Activated CD8-positive, alpha-beta memory T cell treated with anti-CD3 and anti-CD28 coated beads, Interleukin-2, amount 10 ng/mL, durations not matched to agents 7 days and 5 days (primary cell): ENCODE results near the gene OPRL1. TPM values are rescaled to one million over a fixed set of nuclear protein-coding genes. Genes with fewer than 3 reads are reported as not detected.
A peak's percentile ranks its signal among the peaks of the same experiment; 100 is the strongest.

Experiments
- ATAC-seq: fragments of 150-1000 bp; cut with Tn5 transposase; one replicate; pipeline ENCODE4 v1.10.0; 2021; ENCODE audit warnings: moderate library complexity
- CTCF ChIA-PET: fragments of 350-600 bp; sonication (Branson Sonifier 250); formaldehyde crosslinking; loops from one replicate; lab custom pipeline; 2021; ENCODE audit warnings: antibody characterized with exemption; lab: Charles Lee
- DNase-seq: peaks from one replicate; pipeline ENCODE4 v3.0.0-alpha.2; 2020
- H3K27ac Mint-ChIP-seq: one replicate; pipeline ENCODE4 v1.8.0; 2021; ENCODE audit warnings: mild to moderate bottlenecking, mixed read lengths
- H3K27me3 Mint-ChIP-seq: one replicate; pipeline ENCODE4 v1.8.0; 2021; ENCODE audit warnings: mixed read lengths
- H3K36me3 Mint-ChIP-seq: one replicate; pipeline ENCODE4 v1.8.0; 2021; ENCODE audit warnings: mild to moderate bottlenecking, mixed read lengths
- H3K4me1 Mint-ChIP-seq: one replicate; pipeline ENCODE4 v1.8.0; 2021; ENCODE audit warnings: mixed read lengths
- H3K4me3 Mint-ChIP-seq: one replicate; pipeline ENCODE4 v1.8.0; 2021; ENCODE audit warnings: mild to moderate bottlenecking, moderate library complexity, mixed read lengths
- H3K9me3 Mint-ChIP-seq: one replicate; pipeline ENCODE4 v1.8.0; 2022; ENCODE audit warnings: low read depth, mixed read lengths
- total RNA-seq, 2 experiments: library from RNA; stranded (reverse); gene quantifications; one replicate each; pipeline ENCODE4 v1.2.3, GENCODE V29; 2021

The OPRL1 gene
- total RNA-seq, 2 experiments from 2014 or later = 0.75 to 0.99 TPM

DNA sequence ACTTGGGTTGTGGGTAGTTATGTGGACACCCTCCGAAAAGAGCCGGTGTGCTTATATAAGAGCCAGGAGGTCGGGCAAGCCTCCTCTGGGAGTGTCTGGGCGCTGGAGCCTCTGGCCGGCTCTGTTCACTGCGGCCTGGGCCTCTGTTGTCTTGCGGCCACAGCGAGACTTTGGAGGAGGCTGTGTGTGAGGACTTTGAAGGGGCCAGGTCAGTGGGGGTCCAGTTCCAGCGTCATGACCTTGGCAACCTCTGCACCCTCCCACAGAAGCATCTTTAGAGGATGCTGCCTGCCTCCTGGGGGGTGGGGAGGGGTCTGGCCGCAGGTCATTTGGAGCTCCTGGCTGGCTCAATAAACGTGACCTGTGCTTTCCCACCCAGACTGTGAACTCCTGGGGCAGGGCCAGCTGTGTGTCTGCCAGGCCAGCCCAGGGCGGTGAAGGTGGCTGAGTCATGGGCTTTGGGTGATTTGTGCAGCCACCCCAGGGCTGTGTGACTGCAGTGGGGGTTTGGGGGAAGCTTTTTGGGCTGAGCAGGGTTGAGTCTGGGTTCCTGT is 15.7 kb upstream of the OPRL1 start:
- DNase-seq (no peak), ATAC-seq (no peak)
- Mint-ChIP-seq H3K4me3 (peak overlapping the region; percentile 85), H3K27me3 (no peaks in the 10 kb centered on the region), H3K27ac (peak overlapping the region; percentile 85), H3K4me1 (peaks cover 57% of the 10 kb centered on the region), H3K9me3 (no peaks in the 10 kb centered on the region), H3K36me3 (no peaks in the 10 kb centered on the region)
- CTCF ChIA-PET = interaction anchor here (1.0 to 7.1 kb wide), 4 partner anchors 9 to 84 kb away, joined by 3 to 63 read pairs (median 14); partner anchors contain the start of genes OPRL1, RGS19 and SAMD10

DNA sequence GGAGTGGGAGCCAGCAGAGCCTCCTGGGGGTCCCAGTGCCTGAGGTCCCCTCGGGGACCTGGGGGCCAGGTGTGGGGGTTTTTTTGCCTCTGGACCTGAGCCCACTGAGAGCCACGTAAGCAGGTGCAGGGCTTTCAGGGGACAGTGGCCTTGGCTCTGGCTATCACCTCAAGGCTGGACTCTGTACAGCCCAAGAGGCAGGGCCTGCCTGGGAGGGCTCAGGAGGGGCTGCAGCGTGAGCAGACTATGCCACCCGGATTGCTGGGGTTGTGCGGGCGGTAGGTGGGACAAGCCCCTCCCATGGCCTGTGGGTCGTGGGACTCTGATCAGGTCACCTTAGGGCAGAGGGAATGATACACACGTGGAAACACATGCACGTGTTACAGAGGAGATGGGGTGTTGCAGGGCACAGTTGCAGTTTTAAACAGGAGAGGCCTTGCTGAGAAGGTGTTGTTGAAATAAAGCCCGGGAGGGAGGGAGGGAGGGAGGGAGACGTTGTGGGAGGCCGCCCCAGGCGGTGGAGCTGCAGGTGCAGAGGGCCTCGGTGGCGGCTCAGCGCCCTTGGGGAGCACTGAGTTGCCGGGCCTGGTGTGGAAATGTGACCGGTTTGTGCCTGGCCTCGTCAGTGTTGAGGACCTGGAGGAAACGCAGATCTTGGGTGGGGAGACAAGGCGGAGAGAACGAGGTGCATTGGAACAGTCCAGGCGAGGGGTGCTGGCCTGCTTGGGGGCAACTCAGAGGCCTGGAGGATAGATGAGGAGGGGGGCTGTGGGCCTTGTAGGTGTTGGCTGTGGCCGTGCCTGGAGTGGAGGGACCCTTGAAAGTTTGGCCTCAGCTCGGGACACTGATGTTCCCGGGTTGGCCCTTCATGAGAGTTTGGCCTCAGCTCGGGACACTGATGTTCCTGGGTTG is 14.6 kb upstream of the OPRL1 start:
- H3K9me3 Mint-ChIP-seq = no peaks in the 10 kb centered on the region
- ATAC-seq = no peak
- no peak for DNase-seq

DNA sequence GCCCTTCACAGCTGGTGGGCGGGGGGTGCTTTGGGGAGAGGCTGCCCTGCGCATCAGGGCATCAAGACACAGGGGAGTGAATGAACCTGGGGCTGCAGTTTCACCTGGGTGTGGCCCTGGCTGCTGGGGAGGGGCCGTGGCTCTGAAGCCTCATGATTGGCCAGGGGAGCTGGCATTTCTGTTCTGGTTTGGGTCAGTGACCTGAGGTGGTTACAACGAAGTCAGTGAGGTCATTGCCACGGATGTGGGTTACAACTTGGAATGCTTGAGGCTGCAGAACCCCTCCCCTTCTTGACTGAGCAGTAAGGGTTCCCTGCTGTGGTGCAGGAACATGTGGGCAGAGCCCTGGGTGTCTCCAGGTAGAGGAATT is 13.9 kb upstream of the OPRL1 start:
- peak; percentile 95 for DNase-seq
- ATAC-seq = peak; percentile 72
- Mint-ChIP-seq H3K4me3 (peak overlapping the region; percentile 44), H3K4me1 (peaks cover 57% of the 10 kb centered on the region), H3K36me3 (no peaks in the 10 kb centered on the region), H3K9me3 (no peaks in the 10 kb centered on the region), H3K27me3 (no peaks in the 10 kb centered on the region), H3K27ac (peak overlapping the region; percentile 90)
- CTCF ChIA-PET = interaction anchor here (1.0 to 7.1 kb wide), 8 partner anchors 9 to 291 kb away, joined by 3 to 63 read pairs (median 7); partner anchors contain the start of genes OPRL1, PRPF6, RGS19 and SAMD10

More for the DNA sequence above, 14.6 kb upstream of the OPRL1 start:
- Mint-ChIP-seq H3K27ac (peak overlapping the region; percentile 90), H3K4me3 (peak overlapping the region; percentile 44), H3K27me3 (no peaks in the 10 kb centered on the region), H3K4me1 (peaks cover 57% of the 10 kb centered on the region), H3K36me3 (no peaks in the 10 kb centered on the region)
- CTCF ChIA-PET = interaction anchor here (0.8 to 7.1 kb wide), 9 partner anchors 8 to 290 kb away, joined by 3 to 63 read pairs (median 5); partner anchors contain the start of genes OPRL1, PRPF6, RGS19 and SAMD10

DNA sequence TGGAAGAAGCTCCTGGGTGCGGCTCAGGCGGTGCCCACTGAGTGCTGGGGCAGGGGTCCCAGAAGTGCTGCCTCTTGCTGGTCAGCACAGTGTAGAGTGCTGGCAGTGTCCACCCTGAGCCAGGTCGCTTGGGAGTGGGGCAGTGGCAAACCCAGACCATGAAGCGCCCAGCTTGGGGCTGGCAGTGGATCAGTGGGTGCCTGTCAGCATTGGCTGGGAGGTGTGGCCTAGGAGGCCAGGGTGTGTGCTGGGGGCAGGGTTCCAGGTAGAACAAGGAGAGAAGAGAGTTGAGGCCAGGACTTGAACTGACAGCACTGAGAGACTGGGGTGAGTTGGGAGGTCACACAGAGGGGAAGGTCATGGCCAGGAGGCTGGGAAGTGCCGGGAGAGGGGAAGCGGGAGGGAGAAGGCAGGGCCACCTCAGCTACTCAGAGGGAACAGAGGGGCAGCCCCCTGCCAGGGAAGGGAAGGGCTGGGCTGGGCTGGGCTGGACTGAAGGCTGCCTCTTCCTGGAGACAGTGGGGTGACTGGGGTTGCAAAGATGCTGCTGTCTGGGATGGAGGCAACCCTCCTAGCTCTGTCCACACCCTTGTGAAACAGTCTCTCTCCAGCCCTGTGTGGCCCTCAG is 12.8 kb upstream of the OPRL1 start:
- ATAC-seq (no peak), DNase-seq (no peak)
- H3K4me1 Mint-ChIP-seq = peaks cover 55% of the 10 kb centered on the region
- H3K27ac Mint-ChIP-seq = peak overlapping the region; percentile 70
- H3K4me3 Mint-ChIP-seq = no peak overlapping the region
- no peaks in the 10 kb centered on the region for H3K27me3 Mint-ChIP-seq
- no peaks in the 10 kb centered on the region for H3K36me3 Mint-ChIP-seq
- no peaks in the 10 kb centered on the region for H3K9me3 Mint-ChIP-seq
- CTCF ChIA-PET = interaction anchor here (0.7 to 7.1 kb wide), 5 partner anchors 10 to 54 kb away, joined by 3 to 63 read pairs (median 9); partner anchors contain the start of genes OPRL1 and RGS19

DNA sequence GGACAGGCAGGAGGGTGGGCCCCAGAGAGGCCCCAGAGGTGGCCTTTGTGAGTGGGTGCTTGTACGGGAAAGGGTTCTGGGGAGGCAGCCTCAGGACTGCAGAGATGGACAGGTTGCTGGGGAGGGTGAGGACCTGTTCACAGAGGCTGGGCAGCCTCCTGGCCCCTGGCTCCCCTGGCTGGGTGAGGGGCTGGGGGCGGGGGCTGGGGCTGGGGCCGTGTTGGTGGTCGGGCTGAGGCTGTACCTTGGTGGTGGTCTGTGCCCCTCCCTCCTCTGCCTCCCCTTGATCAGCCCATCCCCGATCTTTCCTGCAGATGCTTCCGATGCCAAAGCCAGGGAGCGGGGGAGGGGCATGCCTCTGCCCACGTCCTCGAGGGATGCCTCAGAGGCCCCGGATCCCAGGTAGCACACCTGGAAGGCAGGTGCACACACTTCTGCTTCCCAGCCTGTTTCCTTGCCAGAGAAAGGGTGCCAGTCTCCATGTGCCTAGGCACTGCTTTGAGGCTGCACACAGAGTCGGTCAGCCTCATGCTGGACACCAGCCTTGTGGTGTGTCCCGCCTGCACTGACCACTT is 12.1 kb upstream of the OPRL1 start:
- H3K9me3 Mint-ChIP-seq = no peaks in the 10 kb centered on the region
- DNase-seq (no peak), ATAC-seq (no peak)
- H3K27me3 Mint-ChIP-seq = no peaks in the 10 kb centered on the region
- peak overlapping the region; percentile 70 for H3K27ac Mint-ChIP-seq
- CTCF ChIA-PET = interaction anchor here (1.6 to 7.1 kb wide), 2 partner anchors 11 to 28 kb away, joined by 6 to 63 read pairs; partner anchors contain the start of genes OPRL1 and RGS19
- H3K36me3 Mint-ChIP-seq = peaks cover 2% of the 10 kb centered on the region
- no peak overlapping the region for H3K4me3 Mint-ChIP-seq
- H3K4me1 Mint-ChIP-seq = peaks cover 58% of the 10 kb centered on the region

DNA sequence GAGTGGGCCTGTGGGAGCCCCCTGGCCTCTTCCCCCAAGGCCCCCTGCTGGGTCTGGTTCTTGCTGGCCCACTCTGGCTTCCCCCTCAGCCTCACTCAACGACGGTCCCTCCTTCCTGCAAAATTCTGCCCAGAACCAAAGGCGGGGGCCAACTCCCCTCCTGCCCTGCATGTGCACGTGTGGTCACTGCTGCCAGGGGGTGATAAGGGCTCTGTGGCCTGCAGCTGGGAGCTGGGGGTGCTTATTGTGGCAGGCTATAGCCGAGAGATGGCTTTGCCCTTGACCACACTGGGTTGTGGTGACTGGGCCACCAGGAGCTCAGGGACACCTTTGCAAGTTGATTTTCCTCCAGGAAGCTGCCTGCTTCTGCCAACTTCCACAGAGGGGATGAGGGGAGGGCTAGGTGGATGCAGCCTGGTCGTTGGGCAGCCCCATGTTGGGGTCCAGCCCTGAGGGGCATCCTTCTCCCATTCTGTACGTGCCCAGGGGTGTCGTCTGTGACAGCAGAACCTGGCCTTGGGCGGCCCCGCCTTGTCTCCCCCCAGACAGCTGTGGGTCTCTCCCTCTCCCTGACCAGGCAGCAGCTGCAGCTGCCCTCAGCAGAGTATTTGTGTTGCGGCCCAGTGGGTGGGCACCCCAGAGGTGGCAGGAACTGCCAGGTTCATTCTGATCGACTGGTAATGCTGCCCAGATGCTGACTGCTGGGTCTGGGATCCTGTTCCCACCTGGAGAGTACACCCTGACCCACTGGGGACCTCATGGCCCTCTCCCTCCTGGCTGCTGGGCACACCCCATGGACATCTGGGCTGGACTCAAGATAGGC is 11.3 kb upstream of the OPRL1 start:
- Mint-ChIP-seq H3K27ac (no peak overlapping the region), H3K27me3 (no peaks in the 10 kb centered on the region), H3K4me1 (peaks cover 59% of the 10 kb centered on the region), H3K36me3 (peaks cover 5% of the 10 kb centered on the region), H3K4me3 (no peak overlapping the region), H3K9me3 (no peaks in the 10 kb centered on the region)
- CTCF ChIA-PET = interaction anchor here (1.2 to 7.1 kb wide), 4 partner anchors 10 to 43 kb away, joined by 3 to 63 read pairs (median 9); partner anchors contain the start of genes OPRL1 and RGS19
- DNase-seq (no peak), ATAC-seq (no peak)

DNA sequence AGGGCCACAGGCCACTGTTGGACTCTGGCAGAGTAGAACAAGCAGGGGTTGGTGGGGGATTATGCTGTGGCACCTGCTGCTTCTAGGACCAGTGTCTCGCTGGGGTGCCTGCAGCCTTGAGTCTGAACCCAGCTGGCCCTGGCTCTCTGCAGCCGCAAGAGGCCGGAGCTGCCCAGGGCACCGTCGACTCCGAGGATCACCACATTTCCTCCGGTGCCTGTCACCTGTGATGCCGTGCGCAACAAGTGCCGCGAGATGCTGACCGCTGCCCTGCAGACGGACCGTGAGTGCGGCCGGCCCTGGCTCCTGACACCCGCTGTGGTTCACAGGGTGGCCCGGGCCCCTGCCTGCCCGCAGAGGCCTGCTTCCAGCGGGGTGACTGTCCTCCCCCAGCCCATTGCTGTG is 10.7 kb upstream of the OPRL1 start:
- H3K9me3 Mint-ChIP-seq = no peaks in the 10 kb centered on the region
- CTCF ChIA-PET = interaction anchor here (1.0 to 7.1 kb wide), 7 partner anchors 9 to 531 kb away, joined by 3 to 63 read pairs (median 6); partner anchors contain the start of genes OPRL1 and RGS19
- ATAC-seq = no peak
- no peaks in the 10 kb centered on the region for H3K27me3 Mint-ChIP-seq
- peaks cover 7% of the 10 kb centered on the region for H3K36me3 Mint-ChIP-seq
- H3K4me3 Mint-ChIP-seq = no peak overlapping the region
- DNase-seq = no peak
- H3K4me1 Mint-ChIP-seq = peaks cover 57% of the 10 kb centered on the region
- H3K27ac Mint-ChIP-seq = no peak overlapping the region

DNA sequence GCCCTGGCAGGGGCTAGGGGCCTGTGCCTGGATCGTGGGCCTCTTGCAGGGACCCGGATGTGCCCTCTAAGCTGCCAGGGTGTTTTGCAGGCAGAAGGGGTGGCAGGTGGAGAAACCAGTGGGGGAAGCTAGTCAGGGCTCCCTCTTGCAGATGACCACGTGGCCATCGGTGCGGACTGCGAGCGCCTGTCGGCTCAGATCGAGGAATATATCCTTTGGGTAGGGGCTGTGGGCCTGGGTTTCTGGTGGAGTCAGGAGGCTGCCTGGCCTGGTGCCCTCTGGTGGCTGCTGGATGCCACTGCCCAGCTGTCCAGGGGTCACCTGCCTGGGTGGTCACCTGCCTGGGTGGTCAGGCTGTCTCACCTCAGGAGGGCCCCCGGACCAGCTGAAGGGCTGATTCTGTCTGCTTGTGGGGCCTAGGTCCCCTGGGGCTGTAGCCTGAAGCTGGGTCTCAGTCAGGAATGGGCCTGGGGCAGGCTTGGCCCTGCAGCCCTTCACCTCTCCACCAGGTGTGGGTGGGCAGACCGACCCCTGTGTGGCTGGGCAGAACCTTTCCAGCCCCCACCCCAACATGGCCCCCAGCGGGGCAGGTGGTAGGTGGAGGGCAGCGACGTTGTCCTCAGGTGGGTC is 10.2 kb upstream of the OPRL1 start:
- ATAC-seq (no peak), DNase-seq (no peak)
- Mint-ChIP-seq H3K27me3 (no peaks in the 10 kb centered on the region), H3K36me3 (peaks cover 11% of the 10 kb centered on the region), H3K27ac (no peak overlapping the region), H3K4me3 (no peak overlapping the region), H3K9me3 (no peaks in the 10 kb centered on the region), H3K4me1 (peaks cover 56% of the 10 kb centered on the region)
- CTCF ChIA-PET = interaction anchor here (1.0 to 7.1 kb wide), 8 partner anchors 9 to 532 kb away, joined by 3 to 63 read pairs (median 4); partner anchors contain the start of genes OPRL1 and RGS19

DNA sequence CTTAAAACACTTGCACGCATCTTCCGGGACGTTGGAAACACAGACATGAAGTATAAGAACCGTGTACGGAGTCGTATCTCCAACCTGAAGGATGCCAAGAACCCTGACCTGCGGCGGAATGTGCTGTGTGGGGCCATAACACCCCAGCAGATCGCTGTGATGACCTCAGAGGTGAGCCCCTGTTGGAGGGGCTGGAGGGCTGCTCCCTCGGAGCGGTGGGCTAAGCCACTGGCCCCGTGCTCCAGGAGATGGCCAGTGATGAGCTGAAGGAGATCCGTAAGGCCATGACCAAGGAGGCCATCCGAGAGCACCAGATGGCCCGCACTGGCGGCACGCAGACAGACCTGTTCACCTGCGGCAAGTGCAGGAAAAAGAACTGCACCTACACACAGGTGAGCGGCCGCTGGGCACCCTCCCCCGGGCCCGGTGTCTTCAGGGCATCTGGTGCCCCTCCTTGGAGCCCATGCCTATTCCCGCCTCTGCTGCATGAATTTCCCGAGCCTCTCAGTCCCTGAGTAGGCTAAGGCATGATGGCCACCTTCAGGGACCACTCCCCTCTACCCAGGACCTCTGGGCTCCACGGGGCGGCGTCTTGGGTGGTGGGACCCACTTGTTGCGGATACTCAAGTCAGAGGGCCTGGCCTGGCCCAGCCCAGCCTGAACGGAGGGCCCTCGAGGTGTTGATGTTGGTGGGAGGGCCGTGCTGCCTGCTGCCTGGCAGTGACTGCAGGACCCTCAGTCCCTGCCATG is 9.5 kb upstream of the OPRL1 start:
- Mint-ChIP-seq H3K27ac (no peak overlapping the region), H3K9me3 (no peaks in the 10 kb centered on the region), H3K4me1 (peaks cover 51% of the 10 kb centered on the region), H3K4me3 (no peak overlapping the region), H3K27me3 (no peaks in the 10 kb centered on the region), H3K36me3 (peaks cover 14% of the 10 kb centered on the region)
- CTCF ChIA-PET = interaction anchor here (1.0 to 7.1 kb wide), 7 partner anchors 8 to 533 kb away, joined by 3 to 63 read pairs (median 3); partner anchors contain the start of genes OPRL1 and RGS19
- ATAC-seq = no peak
- DNase-seq = no peak

DNA sequence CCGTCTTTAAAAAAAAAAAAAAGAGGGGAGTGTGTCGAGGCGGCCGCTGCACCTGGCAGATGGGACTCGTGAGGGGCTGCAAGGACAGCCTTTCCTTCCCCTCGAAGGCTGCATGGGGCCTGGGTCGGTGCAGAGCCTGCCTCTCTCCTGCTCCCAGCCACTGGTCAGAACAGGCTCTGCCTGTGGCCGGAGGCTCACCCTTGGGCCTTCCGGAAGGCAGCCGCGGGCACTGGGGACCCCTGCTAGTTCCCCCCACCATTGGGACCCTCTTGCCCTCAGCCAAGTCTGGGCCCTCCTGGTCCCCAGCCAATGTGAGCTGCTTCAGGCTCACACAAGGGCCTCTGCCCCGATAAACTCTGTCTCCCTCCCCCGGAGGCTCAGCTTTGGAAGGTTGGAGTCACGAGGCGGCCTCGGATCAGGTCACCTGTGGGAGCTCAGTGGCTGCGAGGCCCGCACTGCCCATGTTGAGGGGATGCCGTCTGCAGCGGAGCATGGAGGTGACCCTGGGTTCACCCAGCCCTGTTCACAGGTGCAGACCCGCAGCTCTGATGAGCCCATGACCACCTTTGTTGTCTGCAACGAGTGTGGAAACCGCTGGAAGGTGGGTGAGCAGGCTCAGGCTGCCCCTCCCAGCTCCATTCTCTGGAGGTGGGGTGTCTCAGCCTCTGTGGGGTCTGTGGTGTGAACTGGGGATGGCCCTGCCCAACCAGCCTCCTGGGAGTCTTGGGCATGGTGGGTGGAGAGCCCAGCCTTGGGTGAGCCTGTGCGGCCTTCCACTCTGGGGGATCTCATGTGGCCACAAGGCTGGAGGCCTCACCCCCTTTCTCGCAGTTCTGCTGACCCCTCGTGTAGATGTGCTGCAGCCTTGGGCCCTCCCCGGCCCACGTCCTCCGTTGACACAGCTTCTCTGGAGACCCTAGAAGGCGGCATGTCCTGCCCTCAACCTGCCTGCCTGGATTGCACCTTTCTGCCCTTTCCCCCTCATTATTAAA is 8.2 kb upstream of the OPRL1 start:
- ATAC-seq = no peak
- H3K27me3 Mint-ChIP-seq = no peaks in the 10 kb centered on the region

More for the DNA sequence above, 8.2 kb upstream of the OPRL1 start:
- no peak overlapping the region for H3K4me3 Mint-ChIP-seq
- H3K27ac Mint-ChIP-seq = peak overlapping the region; percentile 32
- CTCF ChIA-PET = interaction anchor here (0.6 to 2.5 kb wide), 6 partner anchors 9 to 575 kb away, joined by 3 to 12 read pairs (median 4); partner anchors contain the start of genes PRPF6 and TCEA2
- peaks cover 16% of the 10 kb centered on the region for H3K36me3 Mint-ChIP-seq
- H3K9me3 Mint-ChIP-seq = no peaks in the 10 kb centered on the region
- peaks cover 51% of the 10 kb centered on the region for H3K4me1 Mint-ChIP-seq
- DNase-seq = no peak
